ENCODE measurements around the gene CRHR2.

Gene CRHR2

DNA sequence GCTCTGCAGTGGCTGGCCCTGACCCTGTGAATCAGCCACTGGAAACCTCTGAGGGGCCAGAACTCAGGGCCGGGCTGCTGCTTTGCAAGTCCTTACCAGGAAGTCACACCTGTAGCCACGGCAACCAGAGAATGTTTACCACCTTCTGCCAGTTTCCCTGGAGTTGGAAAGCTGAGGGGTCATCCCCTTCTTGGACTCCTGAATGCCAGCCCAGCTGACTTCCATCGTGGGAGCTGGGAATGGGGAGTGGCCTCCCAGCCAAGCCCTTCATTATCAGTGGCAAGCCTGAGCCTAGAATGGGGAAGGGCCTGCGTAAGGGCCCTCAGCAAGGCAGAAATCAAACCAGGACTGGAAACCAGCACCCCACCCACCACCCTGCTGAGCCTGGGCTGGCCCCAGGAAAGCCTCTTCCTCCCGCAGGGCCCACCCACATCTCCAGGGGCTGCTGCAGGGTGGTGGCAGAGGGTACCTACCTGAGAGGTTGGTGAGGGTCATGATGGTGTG is 6.5 kb upstream of the CRHR2 start:
- Histone ChIP-seq H3K9me3 (ENCODE audit: control insufficient read depth, insufficient read depth, low read depth, low read length) (no peaks in the 10 kb centered on the region), H3K4me1 (ENCODE audit: control insufficient read depth, insufficient read depth, low read length) (no peaks in the 10 kb centered on the region), H3K4me3 (ENCODE audit: low read depth, low read length) (no peak overlapping the region), H3K27ac (ENCODE audit: extremely low read depth, low read depth, low read length) (no peak overlapping the region), H3K36me3 (ENCODE audit: control insufficient read depth in 2 of 2, insufficient read depth in 1 of 2, low read length in 2 of 2) (no peaks in the 10 kb centered on the region)
- ChIA-PET CTCF (no interaction called here), POLR2A (no interaction called here)
- TF ChIP-seq HOXC10 (CRISPR knock-in tag; IDR thresholded peaks at IDR 0.05): no peak
- no peak for TF ChIP-seq ZNF529 (tag by site-specific recombination; IDR thresholded peaks at IDR 0.05; ENCODE audit: insufficient replicate concordance)
- TF ChIP-seq, protein P1, sequence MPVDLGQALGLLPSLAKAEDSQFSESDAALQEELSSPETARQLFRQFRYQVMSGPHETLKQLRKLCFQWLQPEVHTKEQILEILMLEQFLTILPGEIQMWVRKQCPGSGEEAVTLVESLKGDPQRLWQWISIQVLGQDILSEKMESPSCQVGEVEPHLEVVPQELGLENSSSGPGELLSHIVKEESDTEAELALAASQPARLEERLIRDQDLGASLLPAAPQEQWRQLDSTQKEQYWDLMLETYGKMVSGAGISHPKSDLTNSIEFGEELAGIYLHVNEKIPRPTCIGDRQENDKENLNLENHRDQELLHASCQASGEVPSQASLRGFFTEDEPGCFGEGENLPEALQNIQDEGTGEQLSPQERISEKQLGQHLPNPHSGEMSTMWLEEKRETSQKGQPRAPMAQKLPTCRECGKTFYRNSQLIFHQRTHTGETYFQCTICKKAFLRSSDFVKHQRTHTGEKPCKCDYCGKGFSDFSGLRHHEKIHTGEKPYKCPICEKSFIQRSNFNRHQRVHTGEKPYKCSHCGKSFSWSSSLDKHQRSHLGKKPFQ (tag by site-specific recombination; IDR thresholded peaks at IDR 0.05): no peak
- TF ChIP-seq, protein P2, sequence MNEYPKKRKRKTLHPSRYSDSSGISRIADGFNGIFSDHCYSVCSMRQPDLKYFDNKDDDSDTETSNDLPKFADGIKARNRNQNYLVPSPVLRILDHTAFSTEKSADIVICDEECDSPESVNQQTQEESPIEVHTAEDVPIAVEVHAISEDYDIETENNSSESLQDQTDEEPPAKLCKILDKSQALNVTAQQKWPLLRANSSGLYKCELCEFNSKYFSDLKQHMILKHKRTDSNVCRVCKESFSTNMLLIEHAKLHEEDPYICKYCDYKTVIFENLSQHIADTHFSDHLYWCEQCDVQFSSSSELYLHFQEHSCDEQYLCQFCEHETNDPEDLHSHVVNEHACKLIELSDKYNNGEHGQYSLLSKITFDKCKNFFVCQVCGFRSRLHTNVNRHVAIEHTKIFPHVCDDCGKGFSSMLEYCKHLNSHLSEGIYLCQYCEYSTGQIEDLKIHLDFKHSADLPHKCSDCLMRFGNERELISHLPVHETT (tag by site-specific recombination; IDR thresholded peaks at IDR 0.05): no peak
- TF ChIP-seq ZNF514 (tag by site-specific recombination; IDR thresholded peaks at IDR 0.05): no peak

DNA sequence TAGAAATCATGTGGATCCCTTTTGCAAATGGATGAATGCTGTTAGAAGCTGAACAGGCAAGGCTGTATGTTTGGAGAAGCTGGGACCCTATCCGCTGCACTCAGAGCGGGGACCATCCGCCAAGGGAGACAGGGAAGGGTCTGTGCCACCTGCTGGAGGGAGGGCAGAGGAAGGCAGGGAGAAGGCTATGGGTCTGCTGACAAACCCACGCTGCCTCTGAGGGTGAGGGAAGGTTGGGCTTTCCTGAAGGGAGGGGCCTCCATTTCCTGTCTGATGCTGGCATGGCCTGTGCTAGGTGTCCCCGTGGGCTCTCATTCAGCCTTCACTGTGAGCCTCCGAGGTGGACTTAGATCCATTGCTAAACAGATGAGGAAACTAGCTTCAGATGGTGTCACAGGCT is 5.3 kb upstream of the CRHR2 start:
- TF ChIP-seq ZNF660 (tag by site-specific recombination; IDR thresholded peaks at IDR 0.05): no peak
- TF ChIP-seq, protein P3, sequence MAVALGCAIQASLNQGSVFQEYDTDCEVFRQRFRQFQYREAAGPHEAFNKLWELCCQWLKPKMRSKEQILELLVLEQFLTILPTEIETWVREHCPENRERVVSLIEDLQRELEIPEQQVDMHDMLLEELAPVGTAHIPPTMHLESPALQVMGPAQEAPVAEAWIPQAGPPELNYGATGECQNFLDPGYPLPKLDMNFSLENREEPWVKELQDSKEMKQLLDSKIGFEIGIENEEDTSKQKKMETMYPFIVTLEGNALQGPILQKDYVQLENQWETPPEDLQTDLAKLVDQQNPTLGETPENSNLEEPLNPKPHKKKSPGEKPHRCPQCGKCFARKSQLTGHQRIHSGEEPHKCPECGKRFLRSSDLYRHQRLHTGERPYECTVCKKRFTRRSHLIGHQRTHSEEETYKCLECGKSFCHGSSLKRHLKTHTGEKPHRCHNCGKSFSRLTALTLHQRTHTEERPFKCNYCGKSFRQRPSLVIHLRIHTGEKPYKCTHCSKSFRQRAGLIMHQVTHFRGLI (tag by site-specific recombination; IDR thresholded peaks at IDR 0.05): peak; percentile 20; the same call in 1 of the 2 replicates
- ChIA-PET CTCF (interaction anchor here (0.5 to 0.7 kb wide), 3 partner anchors 29 to 564 kb away, joined by 3 read pairs; no protein-coding TSS in a partner anchor), POLR2A (no interaction called here)
- Histone ChIP-seq H3K9me3 (ENCODE audit: control insufficient read depth, insufficient read depth, low read depth, low read length) (no peaks in the 10 kb centered on the region), H3K27ac (ENCODE audit: extremely low read depth, low read depth, low read length) (no peak overlapping the region), H3K4me3 (ENCODE audit: low read depth, low read length) (no peak overlapping the region), H3K36me3 (ENCODE audit: control insufficient read depth in 2 of 2, insufficient read depth in 1 of 2, low read length in 2 of 2) (no peaks in the 10 kb centered on the region), H3K4me1 (ENCODE audit: control insufficient read depth, insufficient read depth, low read length) (no peaks in the 10 kb centered on the region)

DNA sequence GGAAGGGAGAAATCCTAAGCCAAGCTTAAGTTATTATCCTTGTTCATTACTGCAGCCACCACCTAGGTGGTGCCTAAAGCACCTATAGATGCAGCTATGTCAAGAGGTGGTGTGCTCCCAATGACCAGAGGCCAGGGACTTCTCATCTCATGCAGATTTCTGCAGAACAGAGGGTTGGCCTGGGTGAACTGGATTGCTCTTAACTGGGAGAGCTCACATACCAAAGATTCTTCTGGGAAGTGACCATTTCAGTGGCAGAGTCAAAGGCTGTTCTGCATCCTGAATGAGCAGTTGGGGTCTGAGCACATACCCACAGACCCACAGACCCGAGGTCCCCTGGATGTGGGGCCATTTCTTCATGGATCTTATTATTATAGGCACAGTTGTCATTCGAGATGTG is 2.1 kb upstream of the CRHR2 start:
- Histone ChIP-seq H3K4me1 (ENCODE audit: control insufficient read depth, insufficient read depth, low read length) (no peaks in the 10 kb centered on the region), H3K36me3 (ENCODE audit: control insufficient read depth in 2 of 2, insufficient read depth in 1 of 2, low read length in 2 of 2) (no peaks in the 10 kb centered on the region), H3K4me3 (ENCODE audit: low read depth, low read length) (no peak overlapping the region), H3K27ac (ENCODE audit: extremely low read depth, low read depth, low read length) (no peak overlapping the region), H3K9me3 (ENCODE audit: control insufficient read depth, insufficient read depth, low read depth, low read length) (no peaks in the 10 kb centered on the region)
- no peak for TF ChIP-seq MZF1 (tag by site-specific recombination; IDR thresholded peaks at IDR 0.05; ENCODE audit: borderline replicate concordance)
- TF ChIP-seq, protein P3 (tag by site-specific recombination; IDR thresholded peaks at IDR 0.05): no peak
- TF ChIP-seq ZFHX2 (tag by site-specific recombination; conservative IDR thresholded peaks at IDR 0.05): no peak
- TF ChIP-seq ZNF114 (tag by site-specific recombination; IDR thresholded peaks at IDR 0.05): no peak
- TF ChIP-seq, protein P4, sequence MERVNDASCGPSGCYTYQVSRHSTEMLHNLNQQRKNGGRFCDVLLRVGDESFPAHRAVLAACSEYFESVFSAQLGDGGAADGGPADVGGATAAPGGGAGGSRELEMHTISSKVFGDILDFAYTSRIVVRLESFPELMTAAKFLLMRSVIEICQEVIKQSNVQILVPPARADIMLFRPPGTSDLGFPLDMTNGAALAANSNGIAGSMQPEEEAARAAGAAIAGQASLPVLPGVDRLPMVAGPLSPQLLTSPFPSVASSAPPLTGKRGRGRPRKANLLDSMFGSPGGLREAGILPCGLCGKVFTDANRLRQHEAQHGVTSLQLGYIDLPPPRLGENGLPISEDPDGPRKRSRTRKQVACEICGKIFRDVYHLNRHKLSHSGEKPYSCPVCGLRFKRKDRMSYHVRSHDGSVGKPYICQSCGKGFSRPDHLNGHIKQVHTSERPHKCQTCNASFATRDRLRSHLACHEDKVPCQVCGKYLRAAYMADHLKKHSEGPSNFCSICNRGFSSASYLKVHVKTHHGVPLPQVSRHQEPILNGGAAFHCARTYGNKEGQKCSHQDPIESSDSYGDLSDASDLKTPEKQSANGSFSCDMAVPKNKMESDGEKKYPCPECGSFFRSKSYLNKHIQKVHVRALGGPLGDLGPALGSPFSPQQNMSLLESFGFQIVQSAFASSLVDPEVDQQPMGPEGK (tag by site-specific recombination; IDR thresholded peaks at IDR 0.05): no peak
- TF ChIP-seq, protein P5, sequence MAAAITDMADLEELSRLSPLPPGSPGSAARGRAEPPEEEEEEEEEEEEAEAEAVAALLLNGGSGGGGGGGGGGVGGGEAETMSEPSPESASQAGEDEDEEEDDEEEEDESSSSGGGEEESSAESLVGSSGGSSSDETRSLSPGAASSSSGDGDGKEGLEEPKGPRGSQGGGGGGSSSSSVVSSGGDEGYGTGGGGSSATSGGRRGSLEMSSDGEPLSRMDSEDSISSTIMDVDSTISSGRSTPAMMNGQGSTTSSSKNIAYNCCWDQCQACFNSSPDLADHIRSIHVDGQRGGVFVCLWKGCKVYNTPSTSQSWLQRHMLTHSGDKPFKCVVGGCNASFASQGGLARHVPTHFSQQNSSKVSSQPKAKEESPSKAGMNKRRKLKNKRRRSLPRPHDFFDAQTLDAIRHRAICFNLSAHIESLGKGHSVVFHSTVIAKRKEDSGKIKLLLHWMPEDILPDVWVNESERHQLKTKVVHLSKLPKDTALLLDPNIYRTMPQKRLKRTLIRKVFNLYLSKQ (tag by site-specific recombination; IDR thresholded peaks at IDR 0.05; ENCODE audit: borderline replicate concordance): no peak
- TF ChIP-seq SETDB1 (IDR thresholded peaks at IDR 0.05; ENCODE audit: insufficient read length, low read length): no peak
- TF ChIP-seq, protein P6, sequence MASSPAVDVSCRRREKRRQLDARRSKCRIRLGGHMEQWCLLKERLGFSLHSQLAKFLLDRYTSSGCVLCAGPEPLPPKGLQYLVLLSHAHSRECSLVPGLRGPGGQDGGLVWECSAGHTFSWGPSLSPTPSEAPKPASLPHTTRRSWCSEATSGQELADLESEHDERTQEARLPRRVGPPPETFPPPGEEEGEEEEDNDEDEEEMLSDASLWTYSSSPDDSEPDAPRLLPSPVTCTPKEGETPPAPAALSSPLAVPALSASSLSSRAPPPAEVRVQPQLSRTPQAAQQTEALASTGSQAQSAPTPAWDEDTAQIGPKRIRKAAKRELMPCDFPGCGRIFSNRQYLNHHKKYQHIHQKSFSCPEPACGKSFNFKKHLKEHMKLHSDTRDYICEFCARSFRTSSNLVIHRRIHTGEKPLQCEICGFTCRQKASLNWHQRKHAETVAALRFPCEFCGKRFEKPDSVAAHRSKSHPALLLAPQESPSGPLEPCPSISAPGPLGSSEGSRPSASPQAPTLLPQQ (tag by site-specific recombination; IDR thresholded peaks at IDR 0.05): no peak
- TF ChIP-seq ZNF830 (tag by site-specific recombination; IDR thresholded peaks at IDR 0.05; ENCODE audit: low read depth): no peak
- TF ChIP-seq ZNF792 (tag by site-specific recombination; IDR thresholded peaks at IDR 0.05): no peak
- no peak for TF ChIP-seq BCL11B (tag by site-specific recombination; IDR thresholded peaks at IDR 0.05; ENCODE audit: low read depth)
- ChIA-PET CTCF (interaction anchor here (0.6 to 3.3 kb wide), 2 partner anchors 10 to 56 kb away, joined by 3 to 18 read pairs; no protein-coding TSS in a partner anchor), POLR2A (no interaction called here)

Data from HEK293 (cell line).